Duodenal mucosa (tissue), 2 donors: ENCODE data around the gene TCFL5.
"Not testable (repeated sequence)": the region's sequence is repeated elsewhere in the genome, so short reads cannot be mapped to it uniquely, and the experiment has no call there.

Experiments used
- H3K27ac ChIP-seq: one replicate; pipeline ENCODE4 v1.7.0; 2013; ENCODE audit warnings: low read depth, low read length
- H3K27me3 ChIP-seq, 2 donors: one replicate each; pipeline ENCODE4 v1.7.0; 2013; ENCODE audit warnings: low read length in 2 of 2, control low read depth in 1 of 2; ENCODE audit not compliant: insufficient read depth in 2 of 2, control insufficient read depth in 1 of 2
- H3K36me3 ChIP-seq, 2 donors: one replicate each; pipeline ENCODE4 v1.7.0; 2013; ENCODE audit warnings: low read length in 2 of 2, control low read depth in 1 of 2; ENCODE audit not compliant: insufficient read depth in 2 of 2, control insufficient read depth in 1 of 2
- H3K4me1 ChIP-seq, 2 donors: one replicate each; pipeline ENCODE4 v1.7.0; 2013; ENCODE audit warnings: low read length in 2 of 2, control low read depth in 1 of 2; ENCODE audit not compliant: insufficient read depth in 2 of 2, control insufficient read depth in 1 of 2
- H3K4me3 ChIP-seq, 2 donors: one replicate each; pipeline ENCODE4 v1.7.0; 2013; ENCODE audit warnings: low read length in 2 of 2, low read depth in 1 of 2
- H3K9ac ChIP-seq, 2 donors: one replicate each; pipeline ENCODE4 v1.7.0; 2013; ENCODE audit warnings: low read length in 2 of 2, low read depth in 1 of 2
- H3K9me3 ChIP-seq, 2 donors: one replicate each; pipeline ENCODE4 v1.7.0; 2013; ENCODE audit warnings: low read length in 2 of 2, control low read depth in 1 of 2; ENCODE audit not compliant: control insufficient read depth in 1 of 2

The TCFL5 gene

GRCh38 chr20:62855120-62855519 is 6.5 kb downstream of the TCFL5 start:
- H3K4me1 ChIP-seq, result peaks cover 2 to 4% of the 10 kb centered on the region in 2 donors
- H3K36me3 ChIP-seq, result peaks cover 3 to 9% of the 10 kb centered on the region in 2 donors
- no peak overlapping the region for H3K9ac ChIP-seq
- H3K4me3 ChIP-seq, result no peak overlapping the region
- peaks cover 0 to 1% of the 10 kb centered on the region in 2 donors for H3K27me3 ChIP-seq
- no peaks in the 10 kb centered on the region for H3K9me3 ChIP-seq
- no peak overlapping the region for H3K27ac ChIP-seq

- H3K36me3 ChIP-seq, result peaks cover 3 to 9% of the 10 kb centered on the region in 2 donors
- no peaks in the 10 kb centered on the region for H3K27me3 ChIP-seq
- H3K4me3 ChIP-seq, result no peak overlapping the region
- no peak overlapping the region for H3K9ac ChIP-seq
- H3K9me3 ChIP-seq, result no peaks in the 10 kb centered on the region
- H3K27ac ChIP-seq, result no peak overlapping the region
- H3K4me1 ChIP-seq, result no peaks in the 10 kb centered on the region
These were observed 7.5 kb downstream of the TCFL5 start for GRCh38 chr20:62854121-62854520.

GRCh38 chr20:62853304-62853703 is 8.3 kb downstream of the TCFL5 start:
- not testable (repeated sequence) for H3K9ac ChIP-seq, H3K27me3 ChIP-seq, H3K27ac ChIP-seq, H3K4me1 ChIP-seq, H3K4me3 ChIP-seq, H3K36me3 ChIP-seq, H3K9me3 ChIP-seq

- peaks cover 3 to 9% of the 10 kb centered on the region in 2 donors for H3K36me3 ChIP-seq
- H3K27ac ChIP-seq, result no peak overlapping the region
- H3K9ac ChIP-seq, result no peak overlapping the region
- no peaks in the 10 kb centered on the region for H3K4me1 ChIP-seq
- H3K27me3 ChIP-seq, result no peaks in the 10 kb centered on the region
- H3K4me3 ChIP-seq, result no peak overlapping the region
- H3K9me3 ChIP-seq, result no peaks in the 10 kb centered on the region
These were observed 8.8 kb downstream of the TCFL5 start for GRCh38 chr20:62852841-62853240.

GRCh38 chr20:62852196-62852595 is 9.4 kb downstream of the TCFL5 start:
- no peak overlapping the region for H3K27ac ChIP-seq
- no peaks in the 10 kb centered on the region for H3K4me1 ChIP-seq
- no peak overlapping the region for H3K9ac ChIP-seq
- H3K36me3 ChIP-seq, result peaks cover 3 to 9% of the 10 kb centered on the region in 2 donors
- no peaks in the 10 kb centered on the region for H3K9me3 ChIP-seq
- H3K4me3 ChIP-seq, result no peak overlapping the region
- no peaks in the 10 kb centered on the region for H3K27me3 ChIP-seq

- Histone ChIP-seq H3K4me3 (no peak overlapping the region), H3K4me1 (no peaks in the 10 kb centered on the region), H3K9ac (no peak overlapping the region), H3K9me3 (no peaks in the 10 kb centered on the region), H3K36me3 (peaks cover 3 to 4% of the 10 kb centered on the region in 2 donors), H3K27me3 (no peaks in the 10 kb centered on the region), H3K27ac (no peak overlapping the region)
These were observed 11.2 kb downstream of the TCFL5 start for GRCh38 chr20:62850333-62850974.

GRCh38 chr20:62849431-62849830 is 12.2 kb downstream of the TCFL5 start:
- H3K9ac ChIP-seq, result no peak overlapping the region
- no peak overlapping the region for H3K27ac ChIP-seq
- H3K9me3 ChIP-seq, result no peaks in the 10 kb centered on the region
- H3K27me3 ChIP-seq, result no peaks in the 10 kb centered on the region
- no peak overlapping the region for H3K4me3 ChIP-seq
- no peaks in the 10 kb centered on the region for H3K4me1 ChIP-seq
- H3K36me3 ChIP-seq, result peaks cover 3 to 4% of the 10 kb centered on the region in 2 donors

- not testable (repeated sequence) for H3K27me3 ChIP-seq, H3K9me3 ChIP-seq, H3K9ac ChIP-seq, H3K4me3 ChIP-seq, H3K4me1 ChIP-seq, H3K27ac ChIP-seq, H3K36me3 ChIP-seq
These were observed 12.7 kb downstream of the TCFL5 start for GRCh38 chr20:62848917-62849316.

GRCh38 chr20:62846166-62846890 is 15.3 kb downstream of the TCFL5 start:
- no peaks in the 10 kb centered on the region for H3K36me3 ChIP-seq
- no peaks in the 10 kb centered on the region for H3K27me3 ChIP-seq
- no peak overlapping the region for H3K27ac ChIP-seq
- no peak overlapping the region for H3K4me3 ChIP-seq
- H3K4me1 ChIP-seq, result no peaks in the 10 kb centered on the region
- no peaks in the 10 kb centered on the region for H3K9me3 ChIP-seq
- H3K9ac ChIP-seq, result no peak overlapping the region

- Histone ChIP-seq H3K9ac (no peak overlapping the region), H3K36me3 (no peaks in the 10 kb centered on the region), H3K9me3 (no peaks in the 10 kb centered on the region), H3K4me1 (no peaks in the 10 kb centered on the region), H3K27me3 (no peaks in the 10 kb centered on the region), H3K4me3 (no peak overlapping the region), H3K27ac (no peak overlapping the region)
These were observed 16.0 kb downstream of the TCFL5 start for GRCh38 chr20:62845416-62846160.
